ENCODE results near the gene FGF18. TPM values are rescaled to one million over a fixed set of nuclear protein-coding genes. Genes with fewer than 3 reads are reported as not detected.

Gene FGF18
- total RNA-seq, 1 donor from 2014 or later = 1.7 TPM

GRCh38 chr5:171505473-171506043, 86.1 kb downstream of the FGF18 start:
- TF ChIP-seq CTCF (conservative IDR thresholded peaks at IDR 0.05) = no peak
- Mint-ChIP-seq H3K27ac (no peak overlapping the region), H3K36me3 (no peaks in the 10 kb centered on the region), H3K4me3 (no peak overlapping the region), H3K9me3 (no peaks in the 10 kb centered on the region), H3K27me3 (peaks cover 2% of the 10 kb centered on the region), H3K4me1 (ENCODE audit: unreplicated experiment) (no peaks in the 10 kb centered on the region)
- no peak for DNase-seq (ENCODE audit: extremely low spot score, unreplicated experiment)

GRCh38 chr5:171506951-171507350, 87.5 kb downstream of the FGF18 start:
- no peak overlapping the region for H3K27ac Mint-ChIP-seq
- H3K4me1 Mint-ChIP-seq (ENCODE audit: unreplicated experiment) = no peaks in the 10 kb centered on the region
- H3K36me3 Mint-ChIP-seq = no peaks in the 10 kb centered on the region
- TF ChIP-seq CTCF (conservative IDR thresholded peaks at IDR 0.05) = no peak
- DNase-seq (ENCODE audit: extremely low spot score, unreplicated experiment) = no peak
- no peaks in the 10 kb centered on the region for H3K9me3 Mint-ChIP-seq
- no peak overlapping the region for H3K4me3 Mint-ChIP-seq
- H3K27me3 Mint-ChIP-seq = peaks cover 5% of the 10 kb centered on the region

Small RNAs within 50 kb of the gene (microRNA-seq; reads per million reads assigned to microRNA genes)
- gene MIR3912 = 1.7 reads per million

Other genes with a start within 250 kb of the FGF18 start
- 2.1 and 7.8 TPM in 2 replicates for gene TLX3, start 110.4 kb upstream of the FGF18 start, total RNA-seq (ENCODE audit: low replicate concordance)
- 1,253 and 1,650 TPM in 2 replicates for gene NPM1, start 31.8 kb upstream of the FGF18 start, total RNA-seq (ENCODE audit: low replicate concordance)